Natural killer cell (primary cell): ENCODE data around the gene NID2. TPM values are rescaled to one million over a fixed set of nuclear protein-coding genes. Genes with fewer than 3 reads are reported as not detected.

ENCODE experiments used
- ATAC-seq, 3 donors: fragments of 150-1000 bp in 2 of 3; fragments of 200-7000 bp in 1 of 3; cut with Tn5 transposase; 1 replicate in 1 of 3; 2 replicates in 2 of 3; pipeline ENCODE4 v1.10.0; 2021; ENCODE audit warnings: mild to moderate bottlenecking in 2 of 3, moderate library complexity in 2 of 3
- DNase-seq, 2 donors: peaks; one replicate each; pipeline versions ENCODE4 v3.0.0 to v3.0.0-alpha.2; 2013 to 2021; ENCODE audit warnings: mixed read lengths in 1 of 2
- H3K27ac ChIP-seq: one replicate; pipeline ENCODE4 v1.5.1; 2013; ENCODE audit warnings: mild to moderate bottlenecking, low read length
- H3K27me3 ChIP-seq: one replicate; pipeline ENCODE4 v1.6.1; 2013; ENCODE audit warnings: low read length; ENCODE audit not compliant: control insufficient read depth, insufficient read depth
- H3K36me3 ChIP-seq: one replicate; pipeline ENCODE4 v1.6.1; 2013; ENCODE audit warnings: low read length; ENCODE audit not compliant: control insufficient read depth, insufficient read depth
- H3K4me1 ChIP-seq: one replicate; pipeline ENCODE4 v1.6.1; 2013; ENCODE audit warnings: low read length; ENCODE audit not compliant: control insufficient read depth, insufficient read depth
- H3K4me3 ChIP-seq: one replicate; pipeline ENCODE4 v1.5.1; 2013; ENCODE audit warnings: low read length
- H3K9me3 ChIP-seq: one replicate; pipeline ENCODE4 v1.6.1; 2013; ENCODE audit warnings: low read length; ENCODE audit not compliant: control insufficient read depth, insufficient read depth
- H3K27ac Mint-ChIP-seq, 2 donors: one replicate each; pipeline ENCODE4 v1.8.0; 2022; ENCODE audit warnings: mild to moderate bottlenecking in 2 of 2, mixed read lengths in 2 of 2, moderate library complexity in 1 of 2
- H3K27me3 Mint-ChIP-seq, 2 donors: one replicate each; pipeline ENCODE4 v1.8.0; 2022; ENCODE audit warnings: low read depth in 2 of 2, mixed read lengths in 2 of 2
- H3K36me3 Mint-ChIP-seq: one replicate; pipeline ENCODE4 v1.8.0; 2022; ENCODE audit warnings: mixed read lengths
- H3K4me1 Mint-ChIP-seq, 2 donors: one replicate each; pipeline ENCODE4 v1.8.0; 2022; ENCODE audit warnings: mixed read lengths in 2 of 2
- H3K4me3 Mint-ChIP-seq: one replicate; pipeline ENCODE4 v1.8.0; 2022; ENCODE audit warnings: mild to moderate bottlenecking, moderate library complexity, mixed read lengths
- H3K9me3 Mint-ChIP-seq, 2 donors: one replicate each; pipeline ENCODE4 v1.8.0; 2022; ENCODE audit warnings: mixed read lengths in 2 of 2
- WGBS: methylation state at CpG from one replicate; pipeline ENCODE4 v1.1.7; 2013; ENCODE audit warnings: missing lambda C conversion rate; ENCODE audit not compliant: insufficient coverage; 5-methylcytosine and 5-hydroxymethylcytosine counted together
- intact Hi-C: fragments of 100-400 bp; cut with micrococcal nuclease; formaldehyde crosslinking; loops from one replicate; pipeline ENCODE4 v1.14.2; 2022
- total RNA-seq, 4 donors: library from RNA; stranded (reverse); fragments of 120-200 nt in 1 of 4; gene quantifications; one replicate each; pipeline versions ENCODE4 v1.2.3 to v1.2.4, GENCODE V29; 2013 to 2022
- TF ChIP-seq, protein P1 (sequence below): fragments of 200-600 bp; IDR thresholded peaks from one replicate; pipeline ENCODE4 v1.8.0; 2022; ENCODE audit warnings: antibody characterized with exemption

The NID2 gene
- total RNA-seq, 3 donors from 2014 or later (not counting 1 experiment from before 2014, with no cell fraction given), result 0.36 to 0.80 (median 0.40) TPM

DNA sequence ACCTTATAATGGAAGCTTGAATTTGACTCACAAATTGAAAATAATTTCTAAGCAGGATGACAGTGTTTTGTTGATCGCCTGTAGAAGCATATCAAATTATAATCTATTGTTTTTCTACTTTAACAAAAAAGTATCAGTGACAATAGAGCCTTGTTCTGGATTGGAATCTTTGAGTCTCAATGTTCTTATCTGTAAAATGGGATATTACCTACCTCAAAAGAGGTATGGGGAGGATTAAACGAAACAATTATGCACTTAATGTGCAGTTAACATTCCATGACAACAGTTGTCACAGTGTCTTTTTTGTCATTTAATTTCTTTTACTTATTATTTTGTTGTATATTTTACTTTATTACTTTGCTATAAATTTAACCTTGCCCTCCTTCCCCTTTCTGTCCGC lies 78.4 kb downstream of the NID2 start:
- no peaks in the 10 kb centered on the region for H3K36me3 Mint-ChIP-seq
- WGBS, result 100% methylated on average over 1 of the region's 3 CpGs

DNA sequence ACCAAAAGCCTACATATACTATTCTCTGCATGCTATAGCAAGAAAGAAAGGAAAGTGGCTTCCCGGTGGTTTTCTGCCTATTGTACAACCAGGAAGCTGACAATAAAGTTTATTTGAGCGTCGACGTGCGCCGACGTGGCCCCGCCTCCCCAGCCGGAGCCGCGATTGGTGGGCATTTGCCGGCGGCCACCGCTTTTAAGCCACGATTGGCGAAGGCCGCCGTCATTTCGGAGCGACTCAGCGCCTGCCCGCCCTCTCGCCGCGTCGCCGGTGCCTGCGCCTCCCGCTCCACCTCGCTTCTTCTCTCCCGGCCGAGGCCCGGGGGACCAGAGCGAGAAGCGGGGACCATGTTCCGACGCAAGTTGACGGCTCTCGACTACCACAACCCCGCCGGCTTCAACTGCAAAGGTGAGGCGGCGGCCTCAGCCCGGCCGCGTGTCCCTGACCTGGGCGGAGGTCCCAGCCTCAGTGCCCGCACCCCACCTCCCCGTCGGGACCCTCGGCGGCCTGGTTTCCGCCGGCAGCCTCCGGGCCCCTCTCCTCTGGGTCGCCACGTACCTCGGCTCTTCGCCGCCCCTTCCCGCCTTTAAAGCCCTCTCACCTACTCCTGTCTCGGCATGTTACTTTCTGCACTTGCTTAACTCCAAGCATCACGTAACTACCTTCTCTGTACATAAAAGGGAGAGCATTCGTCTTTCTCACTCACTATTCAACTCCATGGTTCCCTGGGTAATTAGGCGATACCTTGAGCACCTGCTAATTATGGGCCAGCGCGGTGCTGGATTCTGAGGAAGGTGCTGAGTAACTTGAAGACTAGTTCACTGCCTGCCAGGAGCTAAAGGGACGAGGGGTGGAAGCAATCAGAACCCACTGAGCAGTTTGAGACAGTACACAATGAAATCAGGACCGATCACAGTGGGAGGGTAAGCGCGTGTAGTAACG lies 79.3 kb downstream of the NID2 start, which contains the start of gene RTRAF:
Gene RTRAF (plus strand): TSS at position 254 of the 942 bp plus-strand sequence. CDS start 94 bp downstream, at position 348.
- no peaks in the 10 kb centered on the region for H3K9me3 ChIP-seq
- Mint-ChIP-seq H3K27me3 (no peaks in the 10 kb centered on the region), H3K4me3 (peak within 1 kb of the TSS; percentile 93), H3K4me1 (peaks cover 15% of the 10 kb centered on the region in 2 donors), H3K9me3 (no peaks in the 10 kb centered on the region), H3K27ac (peak within 1 kb of the TSS; percentile 90 to 91), H3K36me3 (no peaks in the 10 kb centered on the region)
- no peaks in the 10 kb centered on the region for H3K27me3 ChIP-seq
- WGBS, result under 1% methylated on average over 72 of the region's 72 CpGs
- peaks cover 7% of the 10 kb centered on the region for H3K4me1 ChIP-seq
- H3K27ac ChIP-seq, result peak within 1 kb of the TSS; percentile 83
- peak; percentile 91 to 97 for DNase-seq
- TF ChIP-seq, protein P1, sequence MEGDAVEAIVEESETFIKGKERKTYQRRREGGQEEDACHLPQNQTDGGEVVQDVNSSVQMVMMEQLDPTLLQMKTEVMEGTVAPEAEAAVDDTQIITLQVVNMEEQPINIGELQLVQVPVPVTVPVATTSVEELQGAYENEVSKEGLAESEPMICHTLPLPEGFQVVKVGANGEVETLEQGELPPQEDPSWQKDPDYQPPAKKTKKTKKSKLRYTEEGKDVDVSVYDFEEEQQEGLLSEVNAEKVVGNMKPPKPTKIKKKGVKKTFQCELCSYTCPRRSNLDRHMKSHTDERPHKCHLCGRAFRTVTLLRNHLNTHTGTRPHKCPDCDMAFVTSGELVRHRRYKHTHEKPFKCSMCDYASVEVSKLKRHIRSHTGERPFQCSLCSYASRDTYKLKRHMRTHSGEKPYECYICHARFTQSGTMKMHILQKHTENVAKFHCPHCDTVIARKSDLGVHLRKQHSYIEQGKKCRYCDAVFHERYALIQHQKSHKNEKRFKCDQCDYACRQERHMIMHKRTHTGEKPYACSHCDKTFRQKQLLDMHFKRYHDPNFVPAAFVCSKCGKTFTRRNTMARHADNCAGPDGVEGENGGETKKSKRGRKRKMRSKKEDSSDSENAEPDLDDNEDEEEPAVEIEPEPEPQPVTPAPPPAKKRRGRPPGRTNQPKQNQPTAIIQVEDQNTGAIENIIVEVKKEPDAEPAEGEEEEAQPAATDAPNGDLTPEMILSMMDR, result no peak
- ATAC-seq, result peak; percentile 97 to 98 (median 98)
- H3K4me3 ChIP-seq, result peak within 1 kb of the TSS; percentile 58
- intact Hi-C loops, result loop anchor here (2.0 to 10.0 kb wide), 2 partner anchors 279 to 335 kb away; partner anchors contain the start of gene FRMD6
- H3K36me3 ChIP-seq, result peaks cover 31% of the 10 kb centered on the region

More for the DNA sequence above, 78.4 kb downstream of the NID2 start:
- H3K27me3 ChIP-seq, result no peaks in the 10 kb centered on the region
- peak overlapping the region; percentile 90 to 91 for H3K27ac Mint-ChIP-seq
- peaks cover 7% of the 10 kb centered on the region for H3K4me1 ChIP-seq
- H3K4me3 Mint-ChIP-seq, result peak overlapping the region; percentile 93
- no peak overlapping the region for H3K27ac ChIP-seq
- peaks cover 40% of the 10 kb centered on the region for H3K36me3 ChIP-seq
- no peaks in the 10 kb centered on the region for H3K9me3 ChIP-seq
- ATAC-seq (no peak), DNase-seq (no peak)
- peaks cover 15% of the 10 kb centered on the region in 2 donors for H3K4me1 Mint-ChIP-seq
- TF ChIP-seq, protein P1, result no peak
- intact Hi-C loops, result loop anchor here (2.0 kb wide), 1 partner anchor 278 kb away; no protein-coding TSS in a partner anchor
- H3K9me3 Mint-ChIP-seq, result no peaks in the 10 kb centered on the region
- no peak overlapping the region for H3K4me3 ChIP-seq
- no peaks in the 10 kb centered on the region for H3K27me3 Mint-ChIP-seq

DNA sequence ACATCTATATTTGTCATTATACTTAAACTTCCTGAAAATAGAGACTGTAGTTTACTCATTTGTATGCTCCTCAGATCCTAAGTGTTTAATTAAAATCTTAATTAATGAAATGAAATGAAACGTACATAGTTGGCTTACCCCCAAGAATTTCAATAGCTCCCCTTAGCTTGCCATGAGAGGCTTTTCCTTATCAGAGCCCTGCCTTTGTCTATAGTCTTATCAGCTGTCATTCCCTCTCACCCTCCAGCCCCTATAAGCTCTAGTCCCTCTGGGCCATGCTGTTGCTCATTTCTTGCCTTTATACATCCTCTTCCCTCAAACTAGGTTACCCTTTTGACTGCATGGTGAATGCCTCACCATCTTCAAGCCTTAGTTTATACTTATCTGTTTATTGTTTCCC lies 80.6 kb downstream of the NID2 start:
- no peaks in the 10 kb centered on the region for H3K27me3 ChIP-seq
- peaks cover 17% of the 10 kb centered on the region for H3K36me3 ChIP-seq
- 100% methylated on average over 1 of the region's 1 CpG for WGBS
- no peaks in the 10 kb centered on the region for H3K9me3 ChIP-seq
- no peak overlapping the region for H3K4me3 Mint-ChIP-seq
- H3K4me3 ChIP-seq, result no peak overlapping the region
- H3K4me1 ChIP-seq, result peaks cover 7% of the 10 kb centered on the region
- TF ChIP-seq, protein P1, result no peak
- H3K27ac Mint-ChIP-seq, result peak overlapping the region; percentile 90 to 91
- peak overlapping the region; percentile 58 for H3K27ac ChIP-seq
- ATAC-seq (no peak), DNase-seq (no peak)
- intact Hi-C loops, result loop anchor here (10.0 kb wide), 1 partner anchor 333 kb away; the partner anchor contains the start of gene FRMD6
- H3K36me3 Mint-ChIP-seq, result no peaks in the 10 kb centered on the region
- H3K9me3 Mint-ChIP-seq, result no peaks in the 10 kb centered on the region
- peaks cover 15% of the 10 kb centered on the region in 2 donors for H3K4me1 Mint-ChIP-seq
- no peaks in the 10 kb centered on the region for H3K27me3 Mint-ChIP-seq
